ENCODE measurements around the gene PPIP5K1. TPM values are rescaled to one million over a fixed set of nuclear protein-coding genes. Genes with fewer than 3 reads are reported as not detected.

PPIP5K1 gene
- total and polyA plus RNA-seq, 9 of the 15 experiments (the other 6 are each of a cell fraction or from before 2014, with no cell fraction given) = 2.5 to 74.6 (median 35.1) TPM

GRCh38 chr15:43511012-43511885 lies 78.8 kb downstream of the PPIP5K1 start (continued):
- TF ChIP-seq ZBED1 (IDR thresholded peaks at IDR 0.05) = no peak
- no peak for TF ChIP-seq ZNF551 (CRISPR knock-in tag; IDR thresholded peaks at IDR 0.05)
- no peak for TF ChIP-seq BACH1 (tag; IDR thresholded peaks at IDR 0.05)
- TF ChIP-seq NKRF (IDR thresholded peaks at IDR 0.05; ENCODE audit: borderline replicate concordance) = no peak
- no peak for TF ChIP-seq EP400 (IDR thresholded peaks at IDR 0.05)
- TF ChIP-seq ZNF445 (CRISPR knock-in tag; IDR thresholded peaks at IDR 0.05; ENCODE audit: low read depth) = no peak
- no peak for TF ChIP-seq BCOR (IDR thresholded peaks at IDR 0.05)
- TF ChIP-seq MXD1 (CRISPR knock-in tag; IDR thresholded peaks at IDR 0.05; ENCODE audit: borderline replicate concordance, poor library complexity, severe bottlenecking) = no peak
- TF ChIP-seq HDAC1 (IDR thresholded peaks at IDR 0.05) = no peak
- TF ChIP-seq ZNF57 (CRISPR knock-in tag; IDR thresholded peaks at IDR 0.05) = no peak
- no peak for TF ChIP-seq TFAM (CRISPR knock-in tag; conservative IDR thresholded peaks at IDR 0.05)
- no peak for TF ChIP-seq BRD9 (IDR thresholded peaks at IDR 0.05; ENCODE audit: low read depth, partially characterized antibody)
- no peak for TF ChIP-seq NFRKB (IDR thresholded peaks at IDR 0.05; ENCODE audit: low read depth)
- TF ChIP-seq AFF1 (IDR thresholded peaks at IDR 0.05; ENCODE audit: low read depth in 1 of 2, partially characterized antibody in 2 of 2) = no peak
- no peak for TF ChIP-seq E2F8 (IDR thresholded peaks at IDR 0.05; ENCODE audit: low read depth, partially characterized antibody)
- no peak for TF ChIP-seq PHB (CRISPR knock-in tag; IDR thresholded peaks at IDR 0.05)
- no peak for TF ChIP-seq SRSF9 (IDR thresholded peaks at IDR 0.05; ENCODE audit: borderline replicate concordance, low read depth, low read length)

Data from K562 (cell line).